Diencephalon (tissue), 1 donor: ENCODE data around the gene DCAF12L1. TPM values are rescaled to one million over a fixed set of nuclear protein-coding genes. Genes with fewer than 3 reads are reported as not detected.

ENCODE experiments used
- small RNA-seq: library from RNA; depleted of rRNA; stranded (forward); fragments of <200 nt; gene quantifications from one replicate; pipeline ENCODE3, GENCODE V24; 2014
- total RNA-seq: library from RNA; depleted of rRNA; stranded (reverse); fragments of >200 nt; gene quantifications from one replicate; pipeline ENCODE4 v1.2.3, GENCODE V29; 2014

DCAF12L1 gene
- total RNA-seq, result 1.2 TPM

DNA sequence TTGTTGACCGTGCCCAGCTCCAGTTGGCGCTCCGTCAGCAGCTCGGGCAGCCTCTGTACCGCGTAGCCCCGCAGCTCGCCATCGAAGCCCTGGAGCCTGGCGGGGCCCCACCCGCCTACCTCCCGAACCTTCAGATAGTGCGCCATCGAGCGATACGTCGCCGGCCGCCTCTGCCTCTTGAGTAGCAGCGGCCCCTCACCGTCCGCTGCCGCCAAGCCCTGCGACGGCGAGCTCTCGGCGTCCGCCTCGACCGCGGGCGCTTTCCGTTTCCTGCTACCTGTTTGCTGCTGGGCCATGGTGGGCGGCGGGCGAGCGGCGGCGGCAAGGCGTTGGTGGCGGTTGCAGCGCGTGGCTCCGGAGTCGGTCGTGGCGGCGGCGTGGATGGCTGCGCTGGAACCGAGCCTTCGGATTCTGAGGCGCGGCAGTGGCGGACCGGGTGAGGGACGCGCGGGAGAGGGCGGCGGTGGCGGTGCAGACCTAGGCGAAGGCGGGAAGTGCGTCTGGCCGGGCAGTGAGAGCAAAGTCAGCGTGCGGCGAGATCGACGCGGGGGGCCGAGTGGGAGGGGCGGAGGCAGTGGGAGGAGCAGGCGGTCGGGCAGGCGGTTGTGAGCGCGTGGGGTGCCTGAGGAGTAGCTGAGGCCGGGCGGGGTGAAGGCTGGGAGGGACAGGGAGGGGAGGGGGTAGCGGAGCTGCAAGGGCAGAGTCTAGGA is at the start of gene DCAF12L1:
DCAF12L1 (minus strand) TSS at position 502 of the 710 bp plus-strand sequence; CDS start at position 296, 206 bp downstream.

Small RNA genes within 50 kb of the gene (small RNA-seq; reads per million reads assigned to genes)
- not detected for gene Z69908.1
